NCI-H2107 (cell line): ENCODE measurements around the gene EVA1A.
"Not testable (repeated sequence)": the region's sequence is repeated elsewhere in the genome, so short reads cannot be mapped to it uniquely, and the experiment has no call there.

Experiments
- DNase-seq: peaks from one replicate; lab custom pipeline; 2025; lab: John Stamatoyannopoulos, UW

The EVA1A gene

GRCh38 chr2:75517547-75518230 lies 43.0 kb downstream of the EVA1A start:
- DNase-seq, result no peak

GRCh38 chr2:75516378-75517360 lies 44.1 kb downstream of the EVA1A start:
- DNase-seq, result no peak

DNA sequence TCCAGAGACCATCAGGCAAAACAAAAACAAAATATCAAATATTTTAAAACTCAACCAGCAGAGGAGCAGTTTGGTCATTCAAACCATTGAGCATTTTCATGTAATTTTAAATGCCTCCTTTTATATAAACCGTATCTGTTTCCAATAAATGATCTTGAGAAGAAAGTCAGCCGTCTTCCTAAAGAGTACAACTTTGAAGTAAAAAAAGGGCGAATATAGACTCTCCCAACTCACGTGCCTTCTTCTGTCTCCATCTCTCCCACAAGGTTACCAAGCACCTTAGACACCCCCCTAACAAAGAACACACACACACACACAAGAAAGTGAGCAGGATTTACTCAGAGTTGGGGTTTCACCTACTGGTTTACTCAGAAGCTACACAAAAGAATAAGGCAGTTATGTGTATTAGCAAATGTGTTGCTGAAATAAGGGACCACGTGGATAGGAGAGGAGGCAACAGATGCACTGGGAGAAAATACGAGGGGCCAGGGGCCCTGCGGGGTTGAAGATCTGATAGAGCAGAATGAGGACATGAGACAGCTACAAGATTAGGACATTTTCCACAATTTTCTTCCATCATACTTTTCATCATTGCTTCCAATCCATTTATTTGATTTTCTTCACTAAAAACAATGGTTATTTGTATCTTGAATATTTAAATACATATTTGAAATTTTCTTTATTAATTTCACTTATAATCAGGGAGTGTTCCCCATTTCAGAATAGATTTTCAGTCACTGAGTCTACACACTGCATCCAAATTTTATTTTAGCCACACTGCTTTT lies 45.0 kb downstream of the EVA1A start:
- no peak for DNase-seq

DNA sequence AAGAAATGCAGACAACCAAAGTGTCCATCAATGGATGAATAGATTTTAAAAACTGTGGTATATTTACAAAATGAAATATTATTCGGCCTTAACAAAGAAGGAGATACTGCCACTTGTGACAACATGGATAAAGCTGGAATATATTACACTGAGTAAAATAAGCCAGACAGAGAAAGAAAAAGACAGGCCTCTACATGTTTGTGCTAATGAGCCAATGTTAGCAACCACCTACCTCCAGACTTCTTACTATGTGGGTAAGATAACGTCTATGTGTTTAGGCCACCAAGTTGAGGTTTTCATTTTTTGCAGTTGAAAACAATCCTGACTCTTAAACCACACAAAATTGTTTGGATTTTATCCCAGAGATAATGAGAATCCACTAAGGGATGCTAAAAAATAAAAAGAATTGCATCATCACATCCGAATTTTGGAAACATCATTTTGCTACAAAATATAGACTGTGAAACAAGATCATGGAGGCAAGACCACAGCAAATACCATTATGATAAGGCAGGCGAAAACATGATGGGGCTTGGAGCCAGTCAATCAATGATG lies 47.0 kb downstream of the EVA1A start:
- DNase-seq, result no peak

DNA sequence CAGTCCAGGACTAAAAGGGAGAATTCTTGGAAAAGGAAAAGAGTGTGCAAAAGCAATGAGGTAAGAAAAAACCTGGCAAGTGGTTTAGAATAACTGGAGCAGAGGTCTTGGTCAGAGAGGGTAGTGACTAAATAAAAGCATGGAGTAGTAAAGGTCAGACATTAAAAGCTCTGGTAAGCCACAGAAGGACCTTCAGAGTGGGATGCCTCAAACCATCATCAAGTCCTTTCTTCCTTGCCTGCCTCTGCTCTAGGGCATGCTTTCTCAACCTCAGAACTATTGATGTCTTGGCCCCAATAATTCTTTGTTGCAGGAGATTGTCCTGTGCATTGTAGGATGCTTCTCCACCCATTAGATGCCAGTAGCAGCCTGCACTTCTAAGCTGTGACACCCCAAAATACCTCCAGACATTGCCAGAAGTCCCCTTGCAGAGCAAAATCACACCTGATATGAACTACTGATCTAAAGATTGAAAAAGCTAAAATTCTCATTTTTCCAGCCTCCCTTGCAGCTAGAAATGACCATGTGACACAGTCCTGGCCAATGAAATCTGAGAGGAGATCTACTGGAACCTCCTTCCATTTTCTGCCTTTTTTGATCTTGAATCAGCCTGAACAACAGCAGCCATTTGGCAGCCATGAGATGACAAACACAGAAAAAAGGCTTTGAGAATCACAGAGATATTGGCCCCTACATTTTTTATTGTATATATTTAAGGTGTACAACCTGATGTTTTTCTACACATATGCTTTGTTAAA lies 48.1 kb downstream of the EVA1A start:
- no peak for DNase-seq

DNA sequence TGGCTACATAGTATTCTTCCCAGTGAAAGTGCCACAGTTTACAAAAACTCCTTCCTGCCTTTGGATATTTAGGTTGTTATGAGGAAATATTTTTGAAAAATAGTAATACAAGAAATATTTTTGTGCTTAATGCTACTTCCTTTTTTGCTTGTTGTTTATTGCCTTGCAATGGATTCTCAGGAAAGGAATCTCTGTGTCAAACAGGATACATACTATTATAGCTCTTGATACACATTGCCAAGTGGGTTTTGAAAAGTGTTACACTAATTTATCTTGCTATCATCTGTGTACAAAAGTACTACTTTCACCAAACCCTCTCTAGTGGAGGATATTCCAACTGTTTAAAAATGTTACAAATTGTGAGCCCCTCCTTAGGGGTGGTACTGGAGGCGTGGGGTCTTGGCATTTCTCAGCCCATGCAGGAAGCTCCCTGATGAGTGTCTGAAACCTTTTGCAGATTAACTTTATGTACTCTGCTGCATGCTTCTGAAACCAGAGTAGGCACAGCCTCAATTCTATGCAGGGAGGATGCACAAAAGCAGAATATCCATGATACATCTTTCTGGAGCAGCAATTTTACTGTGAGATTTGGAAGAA lies 54.5 kb downstream of the EVA1A start:
- DNase-seq, result no peak

DNA sequence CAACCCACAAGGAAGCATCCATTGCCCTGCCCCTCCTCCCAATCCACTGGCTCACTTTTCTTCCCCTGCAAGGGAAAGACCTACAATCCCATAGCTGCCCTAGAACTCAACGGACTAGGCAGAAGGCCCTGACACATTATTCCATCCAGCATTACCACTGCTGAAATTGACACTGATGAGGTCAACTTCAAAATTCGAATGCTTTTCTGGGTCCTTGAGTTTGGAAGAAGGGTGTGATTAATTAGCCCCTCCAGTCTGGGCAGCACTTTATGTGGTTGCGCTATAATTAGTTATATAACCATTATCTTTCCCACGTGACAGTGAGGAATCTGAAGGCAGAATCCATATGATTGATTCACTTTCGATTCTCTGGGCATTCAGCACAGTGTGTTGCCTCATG lies 55.7 kb downstream of the EVA1A start:
- DNase-seq, result no peak

DNA sequence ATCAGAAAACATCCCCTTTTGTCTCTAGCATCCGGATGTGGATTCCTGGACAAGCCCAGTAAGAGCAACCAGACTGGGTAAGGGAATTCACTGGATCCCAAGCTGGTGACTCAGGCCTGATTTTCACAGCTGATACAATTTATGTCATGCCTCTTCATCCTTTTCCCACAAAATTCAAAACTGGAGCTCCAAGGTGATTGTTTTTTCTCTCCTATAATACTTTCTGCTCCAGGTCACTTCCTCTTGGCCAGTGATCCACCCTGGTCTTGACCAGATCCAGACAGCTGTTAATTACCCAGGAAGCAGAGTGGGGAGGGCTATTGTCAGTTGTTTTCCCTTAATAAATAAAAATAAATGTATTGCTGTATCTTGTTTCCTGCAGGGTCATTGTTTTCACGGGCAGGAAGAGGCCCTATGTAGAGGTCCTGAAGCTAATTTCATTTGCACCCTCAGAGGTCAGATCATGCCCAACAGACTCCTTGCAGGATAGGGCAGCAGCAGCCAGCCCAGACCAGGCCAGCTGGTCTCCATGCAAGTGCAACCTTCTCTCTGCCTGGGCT lies 57.6 kb downstream of the EVA1A start:
- no peak for DNase-seq

GRCh38 chr2:75500633-75501032 lies 60.1 kb downstream of the EVA1A start:
- no peak for DNase-seq

GRCh38 chr2:75499534-75499933 lies 61.2 kb downstream of the EVA1A start:
- DNase-seq, result no peak

DNA sequence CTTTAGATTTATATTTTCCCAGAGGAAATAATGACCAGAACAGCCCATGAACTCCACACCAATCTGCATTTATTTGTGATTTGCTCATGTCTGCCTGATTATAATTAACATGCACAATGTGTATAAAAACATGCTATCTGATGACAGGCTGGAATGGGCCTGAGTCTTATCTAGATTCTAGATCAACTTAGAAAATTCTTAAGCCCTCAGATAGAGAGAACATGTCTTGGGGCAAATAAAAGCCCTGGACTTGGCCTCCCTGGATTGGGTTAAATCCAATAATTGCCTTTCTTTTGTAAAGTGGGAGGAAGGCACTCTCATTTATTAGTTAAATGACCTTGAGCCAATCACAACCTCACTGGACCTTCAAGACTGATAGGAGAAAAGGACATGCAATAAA lies 61.8 kb downstream of the EVA1A start:
- DNase-seq, result no peak

DNA sequence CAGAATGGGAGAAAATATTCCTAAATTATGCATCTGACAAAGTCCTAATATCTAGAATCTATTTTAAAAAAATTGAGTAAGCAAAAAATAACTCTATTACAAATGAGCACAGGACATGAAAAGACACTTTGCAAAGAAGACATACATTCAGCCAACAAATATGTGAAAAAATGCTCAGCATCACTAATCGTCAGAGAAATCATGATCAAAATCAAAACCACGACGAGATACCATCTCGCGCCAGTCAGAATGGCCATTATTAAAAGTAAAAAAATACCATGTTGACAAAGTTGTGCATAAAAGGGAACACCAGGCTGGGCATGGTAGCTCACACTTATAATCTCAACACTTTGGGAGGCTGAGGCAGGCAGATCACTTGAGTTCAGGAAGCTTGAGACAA lies 63.5 kb downstream of the EVA1A start:
- no peak for DNase-seq

DNA sequence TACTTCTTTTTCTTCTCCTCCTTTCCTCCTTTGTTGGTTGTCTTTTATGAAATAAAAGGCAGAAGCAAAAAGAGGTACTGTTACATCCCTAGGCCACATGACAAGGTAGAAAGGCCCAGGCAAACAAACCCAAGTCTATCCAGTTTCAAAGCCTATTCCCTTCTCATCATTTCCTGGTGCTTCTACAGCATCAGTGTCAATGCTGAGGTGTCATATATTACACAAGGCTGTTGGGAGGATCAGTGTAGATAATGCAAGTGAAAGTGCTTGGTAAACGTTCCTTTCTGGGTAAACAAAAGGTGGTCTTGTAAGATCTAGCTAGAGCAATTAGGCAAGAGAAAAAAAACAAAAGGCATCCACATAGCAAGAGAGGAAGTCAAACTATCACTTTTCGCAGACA lies 64.9 kb downstream of the EVA1A start:
- DNase-seq, result no peak

DNA sequence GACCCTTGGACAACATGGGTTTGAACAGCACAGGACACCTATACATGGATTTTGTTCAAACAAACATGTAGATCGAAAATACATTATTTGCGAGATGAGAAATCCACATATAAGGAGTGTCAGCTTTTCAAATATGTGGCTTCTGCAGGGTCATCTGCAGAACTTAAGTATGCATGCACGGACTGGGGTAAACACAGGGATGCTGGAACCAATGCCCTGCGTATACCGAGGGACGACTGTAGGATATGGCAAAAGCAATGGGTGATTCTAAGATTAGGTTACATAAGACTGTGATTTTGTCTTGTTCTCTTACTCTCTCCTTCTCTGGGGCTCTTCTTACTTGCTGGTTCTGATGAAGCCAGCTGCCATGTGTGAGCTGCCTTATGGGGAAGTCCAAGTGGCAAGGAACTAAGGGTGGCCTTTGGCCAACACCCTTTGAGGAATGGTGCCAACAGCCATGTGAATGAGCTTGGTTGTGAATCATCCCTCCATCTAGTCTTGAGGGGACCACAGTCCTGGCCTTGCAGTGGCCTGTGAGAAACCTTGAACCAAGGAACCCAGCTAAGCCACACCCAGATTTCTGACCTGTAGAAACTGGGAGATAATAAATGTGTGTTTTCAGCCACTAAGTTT lies 66.5 kb downstream of the EVA1A start:
- no peak for DNase-seq

- DNase-seq, result no peak
These were observed 67.5 kb downstream of the EVA1A start for GRCh38 chr2:75493230-75493629.

DNA sequence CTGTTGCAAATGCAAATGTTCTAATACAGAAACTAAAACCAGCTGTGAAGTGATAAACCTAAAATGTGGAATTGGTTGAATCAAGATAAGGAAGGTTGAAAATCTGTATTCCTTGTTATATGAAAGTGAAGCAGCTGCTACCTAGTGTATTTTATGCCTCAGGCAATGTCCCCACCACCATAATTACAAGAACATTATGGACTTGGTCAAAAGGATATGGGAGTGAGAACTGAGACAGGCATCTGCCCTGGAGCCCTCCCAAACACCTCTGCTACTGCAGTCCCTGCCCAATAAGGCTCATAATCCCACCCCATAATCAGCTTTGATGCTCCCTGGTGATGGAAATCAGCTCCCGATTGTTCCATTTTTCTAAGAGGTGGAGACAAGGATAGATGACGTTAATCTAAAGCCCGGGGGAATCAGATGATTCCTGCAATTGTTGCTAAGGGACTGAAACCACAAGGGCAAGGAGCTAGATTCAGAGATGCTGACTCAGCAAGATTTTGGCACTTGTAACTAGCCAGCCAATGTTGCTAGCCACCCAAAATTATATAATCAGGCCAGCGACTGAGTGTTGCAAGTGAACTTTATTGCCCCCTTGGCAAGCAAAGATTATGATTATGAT lies 69.5 kb downstream of the EVA1A start:
- no peak for DNase-seq

DNA sequence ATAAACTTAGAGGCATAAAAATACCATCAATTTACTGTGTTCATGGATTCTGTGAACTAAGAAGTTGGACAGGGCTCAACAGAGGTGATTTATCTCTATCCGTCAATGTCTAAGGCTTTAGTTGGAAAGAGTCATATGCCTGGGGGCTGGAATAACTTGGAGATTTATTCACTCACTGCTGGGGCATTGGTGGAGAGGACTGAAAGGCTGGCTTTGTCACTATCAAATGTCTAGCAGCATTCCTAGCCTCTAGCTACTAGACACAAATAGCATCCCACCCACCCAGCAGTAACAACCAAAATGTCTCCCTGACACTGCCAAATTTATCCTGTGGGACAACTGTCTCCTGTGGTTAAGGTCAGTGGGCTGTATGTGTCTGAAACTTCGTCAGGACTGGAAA lies 71.0 kb downstream of the EVA1A start:
- no peak for DNase-seq

GRCh38 chr2:75488157-75488556 lies 72.6 kb downstream of the EVA1A start:
- DNase-seq, result no peak

GRCh38 chr2:75486735-75487134 lies 74.0 kb downstream of the EVA1A start:
- DNase-seq, result not testable (repeated sequence)

GRCh38 chr2:75484840-75485239 lies 75.9 kb downstream of the EVA1A start:
- DNase-seq, result no peak
